ENCODE measurements around the gene UBASH3A. TPM values are rescaled to one million over a fixed set of nuclear protein-coding genes. Genes with fewer than 3 reads are reported as not detected.

UBASH3A gene
- total and polyA plus RNA-seq, 2 experiments from 2014 or later: not detected

- Histone ChIP-seq H3K4me1 (ENCODE audit: low read depth) (no peaks in the 10 kb centered on the region), H3K4me3 (no peak overlapping the region), H3K27ac (no peak overlapping the region), H3K9me3 (ENCODE audit: low read depth) (no peaks in the 10 kb centered on the region), H3K27me3 (no peaks in the 10 kb centered on the region), H3K36me3 (no peaks in the 10 kb centered on the region)
- TF ChIP-seq CTCF (IDR thresholded peaks at IDR 0.05; ENCODE audit: low read depth, low read length): no peak
- DNase-seq (ENCODE audit: low read depth in 1 of 2, low spot score in 1 of 2): no peak
These were observed 36.6 kb downstream of the UBASH3A start for GRCh38 chr21:42440187-42440792.

DNA sequence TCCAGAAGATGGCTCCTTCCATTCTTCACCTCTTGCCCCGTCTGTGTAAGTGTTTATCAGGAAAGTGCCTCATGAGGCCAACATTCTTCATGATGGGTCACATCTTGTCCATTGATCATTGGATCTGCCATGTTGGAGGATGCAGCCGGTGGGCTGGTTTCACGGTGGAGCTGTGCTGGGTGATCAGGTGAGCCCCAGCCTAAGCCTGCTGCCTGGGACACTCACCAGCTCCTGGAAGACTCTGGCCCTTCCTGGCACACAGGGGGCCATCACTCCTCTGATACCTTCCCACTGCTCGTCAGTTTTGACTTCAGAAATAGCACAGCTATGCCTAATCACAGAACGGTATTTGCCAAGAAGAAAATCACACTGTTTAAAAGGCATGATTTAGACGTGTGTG, 38.3 kb downstream of the UBASH3A start:
- no peaks in the 10 kb centered on the region for H3K4me1 ChIP-seq (ENCODE audit: low read depth)
- no peak for TF ChIP-seq CTCF (IDR thresholded peaks at IDR 0.05; ENCODE audit: low read depth, low read length)
- no peak overlapping the region for H3K4me3 ChIP-seq
- H3K27me3 ChIP-seq: no peaks in the 10 kb centered on the region
- H3K9me3 ChIP-seq (ENCODE audit: low read depth): no peaks in the 10 kb centered on the region
- no peak overlapping the region for H3K27ac ChIP-seq
- no peak for DNase-seq (ENCODE audit: low read depth in 1 of 2, low spot score in 1 of 2)
- H3K36me3 ChIP-seq: no peaks in the 10 kb centered on the region

GRCh38 chr21:42443181-42443785, 39.6 kb downstream of the UBASH3A start:
- no peak for DNase-seq (ENCODE audit: low read depth in 1 of 2, low spot score in 1 of 2)
- Histone ChIP-seq H3K27me3 (no peaks in the 10 kb centered on the region), H3K9me3 (ENCODE audit: low read depth) (no peaks in the 10 kb centered on the region), H3K36me3 (no peaks in the 10 kb centered on the region), H3K27ac (no peak overlapping the region), H3K4me1 (ENCODE audit: low read depth) (no peaks in the 10 kb centered on the region), H3K4me3 (no peak overlapping the region)
- TF ChIP-seq CTCF (IDR thresholded peaks at IDR 0.05; ENCODE audit: low read depth, low read length): no peak

DNA sequence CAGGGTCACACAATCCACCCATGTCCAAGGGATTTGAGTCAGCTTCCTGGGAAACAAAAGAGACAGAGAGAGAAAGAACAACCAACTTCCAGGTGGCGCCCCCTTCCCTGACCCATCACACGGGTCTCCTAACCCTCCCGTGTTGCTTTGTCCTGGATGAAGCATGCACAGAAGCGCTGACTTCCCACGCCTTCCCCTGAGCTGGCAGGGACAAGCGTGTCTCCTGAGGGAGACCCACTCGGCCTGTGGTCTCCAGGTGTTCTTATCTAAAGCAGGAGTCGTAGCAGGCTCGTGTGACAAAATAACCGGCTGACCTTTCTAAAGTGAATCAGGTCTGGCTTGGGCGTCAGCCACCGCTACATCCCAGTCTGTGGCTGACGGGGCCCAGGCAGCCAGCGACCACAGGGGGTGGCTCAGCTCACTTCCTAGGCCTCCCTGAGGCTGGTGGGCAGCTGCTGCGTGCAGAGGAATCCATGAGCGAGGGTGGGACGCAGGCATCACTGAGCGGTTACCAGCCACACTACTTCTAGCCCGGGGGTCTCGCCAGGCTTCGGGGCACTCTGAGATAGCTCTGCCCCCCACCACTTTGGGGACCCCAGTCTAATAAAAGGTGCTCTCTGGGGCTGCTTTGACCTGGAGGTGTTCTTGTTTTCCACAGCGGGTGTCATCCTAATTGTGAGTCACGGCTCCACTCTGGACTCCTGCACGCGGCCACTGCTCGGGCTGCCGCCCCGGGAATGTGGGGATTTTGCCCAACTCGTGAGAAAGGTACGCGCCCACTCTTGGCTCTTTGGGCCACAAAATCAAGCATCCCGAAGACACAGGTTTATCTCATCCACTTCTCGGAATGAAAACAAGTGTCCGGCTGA, 40.4 kb downstream of the UBASH3A start:
- no peaks in the 10 kb centered on the region for H3K36me3 ChIP-seq
- DNase-seq (ENCODE audit: low read depth in 1 of 2, low spot score in 1 of 2): no peak
- no peaks in the 10 kb centered on the region for H3K9me3 ChIP-seq (ENCODE audit: low read depth)
- no peak for TF ChIP-seq CTCF (IDR thresholded peaks at IDR 0.05; ENCODE audit: low read depth, low read length)
- no peaks in the 10 kb centered on the region for H3K4me1 ChIP-seq (ENCODE audit: low read depth)
- H3K27ac ChIP-seq: no peak overlapping the region
- no peak overlapping the region for H3K4me3 ChIP-seq
- H3K27me3 ChIP-seq: no peaks in the 10 kb centered on the region

GRCh38 chr21:42444745-42445059, 41.0 kb downstream of the UBASH3A start:
- no peaks in the 10 kb centered on the region for H3K9me3 ChIP-seq (ENCODE audit: low read depth)
- no peaks in the 10 kb centered on the region for H3K36me3 ChIP-seq
- H3K27me3 ChIP-seq: no peaks in the 10 kb centered on the region
- no peaks in the 10 kb centered on the region for H3K4me1 ChIP-seq (ENCODE audit: low read depth)
- DNase-seq (ENCODE audit: low read depth in 1 of 2, low spot score in 1 of 2): no peak
- TF ChIP-seq CTCF (IDR thresholded peaks at IDR 0.05; ENCODE audit: low read depth, low read length): no peak
- no peak overlapping the region for H3K27ac ChIP-seq
- H3K4me3 ChIP-seq: no peak overlapping the region

All from cardiac muscle cell (in vitro differentiated cells and primary cell).